ENCODE results near the gene BAX. TPM values are rescaled to one million over a fixed set of nuclear protein-coding genes. Genes with fewer than 3 reads are reported as not detected.
A peak's percentile ranks its signal among the peaks of the same experiment; 100 is the strongest.

BAX gene
- polyA plus RNA-seq, 4 donors, result 138 to 199 (median 162) TPM

DNA sequence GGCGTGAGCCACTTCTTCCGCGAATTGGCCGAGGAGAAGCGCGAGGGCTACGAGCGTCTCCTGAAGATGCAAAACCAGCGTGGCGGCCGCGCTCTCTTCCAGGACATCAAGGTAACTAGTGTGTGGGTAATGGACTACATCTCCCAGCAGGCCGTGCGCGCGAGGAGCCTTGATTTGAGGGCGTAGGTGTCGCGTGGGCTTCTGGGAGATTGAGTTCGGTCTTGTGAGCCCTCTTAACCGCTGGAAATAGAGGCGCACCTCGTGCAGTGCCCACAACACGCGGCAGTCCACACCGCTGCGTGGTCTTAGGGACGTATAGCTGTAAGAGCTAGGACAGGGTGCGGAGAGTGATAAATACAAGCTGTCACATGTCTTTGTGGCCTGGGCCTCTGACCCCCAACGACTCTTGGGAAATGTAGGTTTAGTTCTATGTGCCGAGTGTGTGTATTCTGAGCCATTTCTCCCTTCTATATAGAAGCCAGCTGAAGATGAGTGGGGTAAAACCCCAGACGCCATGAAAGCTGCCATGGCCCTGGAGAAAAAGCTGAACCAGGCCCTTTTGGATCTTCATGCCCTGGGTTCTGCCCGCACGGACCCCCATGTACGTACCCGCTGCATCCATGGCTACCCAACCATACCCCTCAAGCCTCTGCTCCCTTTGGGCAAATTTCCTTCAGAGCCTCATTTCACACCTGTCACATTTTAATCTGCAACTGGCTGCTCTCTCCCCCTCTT is 11.3 kb downstream of the BAX start:
- no peaks in the 10 kb centered on the region for H3K27me3 ChIP-seq (ENCODE audit: control insufficient read depth in 3 of 3, insufficient read depth in 3 of 3, low read length in 3 of 3)
- peaks cover 3 to 68% (median 4%) of the 10 kb centered on the region in 3 donors for H3K36me3 ChIP-seq (ENCODE audit: control insufficient read depth in 3 of 3, insufficient read depth in 2 of 3, low read depth in 1 of 3, low read length in 3 of 3)
- WGBS, 3 donors, result 3 to 7% (median 7%) methylated on average over 36 of the region's 36 CpGs
- DNase-seq (peak; percentile 85 to 87), FAIRE-seq (no peak)
- no peaks in the 10 kb centered on the region for H3K9me3 ChIP-seq (ENCODE audit: control insufficient read depth in 2 of 2, insufficient read depth in 1 of 2, low read depth in 1 of 2, low read length in 1 of 2)
- peak overlapping the region; percentile 59 to 73 (median 65) for H3K4me3 ChIP-seq (ENCODE audit: low read depth in 1 of 3, low read length in 3 of 3)
- H3K4me1 ChIP-seq (ENCODE audit: control insufficient read depth in 3 of 3, insufficient read depth in 2 of 3, low read depth in 1 of 3, low read length in 2 of 3), result peaks cover 0 to 38% (median 14%) of the 10 kb centered on the region in 3 donors
- H3K27ac ChIP-seq (ENCODE audit: low read depth in 1 of 3, low read length in 2 of 3), result peak overlapping the region; percentile 79 to 92 (median 87)

DNA sequence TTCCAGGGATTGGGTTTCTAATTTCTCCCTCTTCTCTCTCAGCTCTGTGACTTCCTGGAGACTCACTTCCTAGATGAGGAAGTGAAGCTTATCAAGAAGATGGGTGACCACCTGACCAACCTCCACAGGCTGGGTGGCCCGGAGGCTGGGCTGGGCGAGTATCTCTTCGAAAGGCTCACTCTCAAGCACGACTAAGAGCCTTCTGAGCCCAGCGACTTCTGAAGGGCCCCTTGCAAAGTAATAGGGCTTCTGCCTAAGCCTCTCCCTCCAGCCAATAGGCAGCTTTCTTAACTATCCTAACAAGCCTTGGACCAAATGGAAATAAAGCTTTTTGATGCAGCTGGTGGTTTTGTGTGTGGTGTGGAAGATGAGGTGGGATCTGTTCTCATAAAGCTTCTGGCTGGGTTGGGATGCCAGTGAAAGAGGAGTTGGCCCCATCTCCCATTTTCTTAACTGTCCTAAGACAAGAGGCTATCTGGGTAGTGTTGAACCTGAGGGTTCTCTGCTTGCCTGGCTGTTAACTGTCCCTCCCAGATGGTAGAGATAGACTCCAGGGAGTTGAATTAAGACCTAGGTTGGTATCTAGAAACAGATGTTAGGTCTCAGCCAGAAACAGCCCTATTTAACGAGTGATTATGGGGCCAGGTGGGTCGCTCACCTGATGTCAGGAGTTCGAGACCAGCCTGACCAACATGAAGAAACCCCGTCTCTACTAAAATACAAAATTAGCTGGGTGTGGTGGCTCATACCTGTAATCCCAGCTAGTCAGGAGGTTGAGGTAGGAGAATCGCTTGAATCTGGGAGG is 12.1 kb downstream of the BAX start:
- peaks cover 0 to 32% (median 14%) of the 10 kb centered on the region in 3 donors for H3K4me1 ChIP-seq (ENCODE audit: control insufficient read depth in 3 of 3, insufficient read depth in 2 of 3, low read depth in 1 of 3, low read length in 2 of 3)
- no peaks in the 10 kb centered on the region for H3K27me3 ChIP-seq (ENCODE audit: control insufficient read depth in 3 of 3, insufficient read depth in 3 of 3, low read length in 3 of 3)
- H3K4me3 ChIP-seq (ENCODE audit: low read depth in 1 of 3, low read length in 3 of 3), result peak overlapping the region; percentile 59 to 73 (median 65)
- FAIRE-seq, result no peak
- peaks cover 3 to 65% (median 4%) of the 10 kb centered on the region in 3 donors for H3K36me3 ChIP-seq (ENCODE audit: control insufficient read depth in 3 of 3, insufficient read depth in 2 of 3, low read depth in 1 of 3, low read length in 3 of 3)
- peak in 1 of 2 donors; percentile 49 for DNase-seq
- H3K27ac ChIP-seq (ENCODE audit: low read depth in 1 of 3, low read length in 2 of 3), result peak overlapping the region; percentile 79 to 92 (median 87)
- 53 to 64% (median 62%) methylated on average over 10 of the region's 10 CpGs for WGBS, 3 donors
- H3K9me3 ChIP-seq (ENCODE audit: control insufficient read depth in 2 of 2, insufficient read depth in 1 of 2, low read depth in 1 of 2, low read length in 1 of 2), result no peaks in the 10 kb centered on the region

DNA sequence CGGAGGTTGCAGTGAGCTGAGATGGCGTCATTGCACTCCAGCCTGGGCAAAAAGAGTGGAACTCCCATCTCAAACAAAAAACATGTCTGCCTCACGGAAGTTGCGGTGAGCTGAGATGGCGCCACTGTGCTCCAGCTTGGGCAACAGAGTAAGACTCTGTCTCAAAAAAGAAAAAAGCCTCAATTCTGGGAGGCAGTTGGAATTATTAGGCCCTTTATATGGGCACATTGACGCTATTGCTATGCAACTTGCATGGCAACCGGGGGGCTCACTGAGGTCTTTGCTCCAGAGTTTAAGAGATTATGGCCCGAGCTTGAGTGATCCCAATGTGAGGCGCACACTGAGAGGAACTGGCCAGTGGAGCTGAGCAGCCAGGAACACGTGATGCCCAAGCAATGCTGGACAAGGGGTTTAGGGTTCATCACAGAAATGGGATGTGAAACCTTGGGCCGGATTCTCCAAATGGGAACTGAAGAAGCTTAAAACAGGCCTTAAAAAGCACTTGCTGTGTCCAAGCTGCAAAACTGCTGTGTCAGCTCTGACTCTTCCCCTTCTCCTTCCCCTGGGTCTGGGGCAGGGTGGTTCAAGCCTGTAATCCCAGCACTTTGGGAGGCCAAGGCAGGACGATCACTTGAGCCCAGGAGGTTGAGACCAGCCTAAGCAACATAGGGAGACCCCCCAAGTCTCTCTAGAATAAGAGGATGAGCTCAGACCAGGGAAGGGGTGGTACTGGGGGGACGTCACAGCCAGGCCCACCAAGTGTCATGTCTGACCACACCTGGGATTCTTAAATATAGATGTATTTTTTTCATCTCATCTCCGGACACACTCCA is 12.9 kb downstream of the BAX start:
- peak overlapping the region in 1 of 3 donors; percentile 73 for H3K4me3 ChIP-seq (ENCODE audit: low read depth in 1 of 3, low read length in 3 of 3)
- H3K4me1 ChIP-seq (ENCODE audit: control insufficient read depth in 3 of 3, insufficient read depth in 2 of 3, low read depth in 1 of 3, low read length in 2 of 3), result peaks cover 0 to 23% (median 14%) of the 10 kb centered on the region in 3 donors
- H3K9me3 ChIP-seq (ENCODE audit: control insufficient read depth in 2 of 2, insufficient read depth in 1 of 2, low read depth in 1 of 2, low read length in 1 of 2), result no peaks in the 10 kb centered on the region
- DNase-seq, result peak in 1 of 2 donors; percentile 80
- no peaks in the 10 kb centered on the region for H3K27me3 ChIP-seq (ENCODE audit: control insufficient read depth in 3 of 3, insufficient read depth in 3 of 3, low read length in 3 of 3)
- 75 to 80% (median 77%) methylated on average over 14 of the region's 14 CpGs for WGBS, 3 donors
- FAIRE-seq, result no peak
- H3K36me3 ChIP-seq (ENCODE audit: control insufficient read depth in 3 of 3, insufficient read depth in 2 of 3, low read depth in 1 of 3, low read length in 3 of 3), result peaks cover 3 to 70% (median 4%) of the 10 kb centered on the region in 3 donors
- H3K27ac ChIP-seq (ENCODE audit: low read depth in 1 of 3, low read length in 2 of 3), result peak overlapping the region; percentile 4 to 79 (median 39)

DNA sequence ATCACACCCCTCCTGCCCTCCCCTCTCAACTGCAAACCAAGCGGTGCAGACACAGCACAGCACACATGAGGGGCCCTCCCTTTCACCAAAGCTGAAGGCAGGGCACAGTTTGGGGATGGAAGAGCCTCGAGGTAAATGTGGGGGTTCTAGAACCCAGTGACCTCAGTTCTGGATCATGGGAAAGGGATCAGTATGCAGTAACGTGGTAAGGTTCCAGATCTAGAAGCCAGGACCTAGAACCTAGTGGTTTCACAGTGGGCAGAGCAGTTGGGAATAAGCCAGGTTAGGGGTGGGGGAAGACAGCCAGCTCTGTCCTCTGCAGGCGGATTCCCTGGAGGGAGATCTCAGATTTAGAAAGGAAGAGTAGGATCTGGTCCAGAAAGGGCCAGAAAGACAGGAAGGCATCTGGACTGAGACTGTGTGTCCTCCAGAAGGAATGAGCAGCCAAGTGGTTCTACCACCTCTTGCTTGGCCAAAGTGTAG is 13.5 kb downstream of the BAX start:
- Histone ChIP-seq H3K27ac (ENCODE audit: low read depth in 1 of 3, low read length in 2 of 3) (peak overlapping the region in 1 of 3 donors; percentile 79), H3K4me1 (ENCODE audit: control insufficient read depth in 3 of 3, insufficient read depth in 2 of 3, low read depth in 1 of 3, low read length in 2 of 3) (peaks cover 0 to 21% (median 10%) of the 10 kb centered on the region in 3 donors)
- 59 to 72% (median 67%) methylated on average over 4 of the region's 4 CpGs for WGBS, 3 donors

DNA sequence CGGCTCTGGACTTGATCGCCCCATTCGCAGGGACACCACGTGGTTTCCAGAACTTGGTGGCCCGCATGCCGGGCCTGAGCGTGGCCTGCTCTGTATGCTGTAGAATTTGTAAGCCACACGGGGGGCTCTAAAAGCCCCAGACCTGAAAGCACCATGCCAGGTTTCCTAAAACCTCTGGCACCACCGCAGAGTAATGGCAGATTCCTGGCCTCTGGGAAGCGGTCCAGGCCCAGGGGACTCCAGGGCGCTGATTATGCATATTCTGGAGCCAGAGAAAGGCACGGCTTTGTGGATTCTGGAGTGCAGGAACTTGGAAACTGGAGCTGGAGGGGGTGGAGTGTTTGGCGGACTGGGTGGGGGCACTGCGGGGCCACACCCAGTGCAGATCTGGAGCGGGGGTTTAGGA is 14.1 kb downstream of the BAX start:
- peaks cover 0 to 16% (median 6%) of the 10 kb centered on the region in 3 donors for H3K4me1 ChIP-seq (ENCODE audit: control insufficient read depth in 3 of 3, insufficient read depth in 2 of 3, low read depth in 1 of 3, low read length in 2 of 3)

More for the DNA sequence above, 13.5 kb downstream of the BAX start:
- DNase-seq (peak in 1 of 2 donors; percentile 51), FAIRE-seq (no peak)
- no peak overlapping the region for H3K4me3 ChIP-seq (ENCODE audit: low read depth in 1 of 3, low read length in 3 of 3)
- H3K9me3 ChIP-seq (ENCODE audit: control insufficient read depth in 2 of 2, insufficient read depth in 1 of 2, low read depth in 1 of 2, low read length in 1 of 2), result no peaks in the 10 kb centered on the region
- H3K27me3 ChIP-seq (ENCODE audit: control insufficient read depth in 3 of 3, insufficient read depth in 3 of 3, low read length in 3 of 3), result no peaks in the 10 kb centered on the region
- H3K36me3 ChIP-seq (ENCODE audit: control insufficient read depth in 3 of 3, insufficient read depth in 2 of 3, low read depth in 1 of 3, low read length in 3 of 3), result peaks cover 3 to 76% (median 4%) of the 10 kb centered on the region in 3 donors

DNA sequence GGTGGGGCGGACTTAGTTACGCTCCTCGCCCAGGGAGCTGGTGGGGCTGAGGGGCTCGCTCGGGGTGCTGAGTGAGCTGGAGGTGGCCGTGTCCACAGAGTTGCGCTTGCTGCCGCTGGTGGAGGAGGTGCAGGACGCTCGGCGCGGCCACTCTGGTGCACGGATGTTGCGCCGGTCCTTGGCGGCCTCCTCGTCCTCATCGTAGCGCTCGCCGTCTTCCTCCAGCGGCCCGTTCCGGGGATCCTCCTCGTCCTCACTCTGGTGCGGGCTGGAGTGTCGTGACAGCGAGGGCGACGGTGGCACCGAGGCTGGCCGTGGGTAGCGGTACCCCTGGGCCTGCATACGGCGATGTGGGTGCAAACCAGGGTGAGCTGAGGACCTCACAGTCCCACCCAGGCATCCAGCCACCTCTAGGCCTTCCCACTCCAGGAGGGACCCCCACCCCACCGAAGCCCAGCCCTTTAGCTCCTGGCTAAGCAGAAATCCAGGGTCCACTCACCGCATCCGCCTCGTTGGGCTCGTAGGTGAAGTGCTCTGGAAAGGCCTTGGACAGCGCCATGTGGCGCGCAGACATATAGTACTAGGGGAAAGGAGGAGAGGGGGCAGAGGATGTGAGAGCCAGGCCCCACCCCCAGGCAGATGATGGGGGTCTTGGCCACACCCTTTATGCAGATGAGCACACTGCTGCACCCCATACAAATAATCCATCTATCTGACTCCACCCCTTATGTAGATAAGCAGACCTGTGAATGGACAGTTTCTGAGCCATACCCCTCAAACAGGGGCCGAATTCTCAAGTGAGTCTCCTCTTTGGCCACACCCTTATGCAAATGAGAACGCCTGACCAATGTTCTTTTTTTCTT is 14.8 kb downstream of the BAX start:
- Histone ChIP-seq H3K4me1 (ENCODE audit: control insufficient read depth in 3 of 3, insufficient read depth in 2 of 3, low read depth in 1 of 3, low read length in 2 of 3) (peaks cover 0 to 9% (median 2%) of the 10 kb centered on the region in 3 donors), H3K4me3 (ENCODE audit: low read depth in 1 of 3, low read length in 3 of 3) (no peak overlapping the region), H3K36me3 (ENCODE audit: control insufficient read depth in 3 of 3, insufficient read depth in 2 of 3, low read depth in 1 of 3, low read length in 3 of 3) (peaks cover 3 to 89% (median 4%) of the 10 kb centered on the region in 3 donors), H3K9me3 (ENCODE audit: control insufficient read depth in 2 of 2, insufficient read depth in 1 of 2, low read depth in 1 of 2, low read length in 1 of 2) (no peaks in the 10 kb centered on the region), H3K27me3 (ENCODE audit: control insufficient read depth in 3 of 3, insufficient read depth in 3 of 3, low read length in 3 of 3) (no peaks in the 10 kb centered on the region), H3K27ac (ENCODE audit: low read depth in 1 of 3, low read length in 2 of 3) (no peak overlapping the region)
- DNase-seq, result no peak
- 93 to 95% (median 94%) methylated on average over 38 to 45 of the region's 45 CpGs for WGBS, 3 donors
- FAIRE-seq, result no peak

More for the DNA sequence above, 14.1 kb downstream of the BAX start:
- 85 to 89% (median 89%) methylated on average over 15 of the region's 15 CpGs for whole genome bisulfite sequencing, 3 donors
- Histone ChIP-seq H3K4me3 (ENCODE audit: low read depth in 1 of 3, low read length in 3 of 3) (no peak overlapping the region), H3K36me3 (ENCODE audit: control insufficient read depth in 3 of 3, insufficient read depth in 2 of 3, low read depth in 1 of 3, low read length in 3 of 3) (peaks cover 3 to 82% (median 4%) of the 10 kb centered on the region in 3 donors), H3K27me3 (ENCODE audit: control insufficient read depth in 3 of 3, insufficient read depth in 3 of 3, low read length in 3 of 3) (no peaks in the 10 kb centered on the region), H3K9me3 (ENCODE audit: control insufficient read depth in 2 of 2, insufficient read depth in 1 of 2, low read depth in 1 of 2, low read length in 1 of 2) (no peaks in the 10 kb centered on the region), H3K27ac (ENCODE audit: low read depth in 1 of 3, low read length in 2 of 3) (no peak overlapping the region)
- DNase-seq, result no peak
- FAIRE-seq, result no peak

DNA sequence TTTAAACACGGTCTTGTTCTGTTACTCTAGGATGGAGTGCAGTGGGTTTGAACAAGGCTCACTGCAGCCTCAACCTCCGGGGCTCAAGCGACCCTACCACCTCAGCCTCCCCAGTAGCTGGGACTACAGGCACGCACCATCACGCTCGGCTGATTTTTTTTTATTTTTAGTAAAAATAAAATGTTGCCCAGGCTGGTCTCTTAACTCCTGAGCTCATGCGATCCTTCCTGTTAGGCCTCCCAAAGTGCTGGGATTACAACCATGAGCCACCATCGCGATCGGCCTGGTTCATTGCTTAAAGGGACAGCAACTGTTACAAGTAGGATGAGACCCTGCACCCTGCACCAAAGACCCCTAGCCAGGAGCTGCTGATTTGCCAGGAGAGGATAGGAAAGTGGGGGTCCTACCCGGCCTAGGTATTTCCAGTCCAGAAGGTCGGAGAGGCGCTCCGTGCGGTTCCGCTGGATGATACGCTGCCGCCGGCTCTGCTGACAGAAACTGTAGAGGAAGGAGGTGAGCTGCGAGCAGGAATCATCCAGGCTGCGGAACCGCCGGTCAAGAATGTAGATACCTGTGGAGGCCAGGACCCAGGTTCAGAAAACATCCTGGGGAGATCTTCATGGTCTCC is 15.6 kb downstream of the BAX start:
- Histone ChIP-seq H3K27ac (ENCODE audit: low read depth in 1 of 3, low read length in 2 of 3) (no peak overlapping the region), H3K4me3 (ENCODE audit: low read depth in 1 of 3, low read length in 3 of 3) (no peak overlapping the region), H3K36me3 (ENCODE audit: control insufficient read depth in 3 of 3, insufficient read depth in 2 of 3, low read depth in 1 of 3, low read length in 3 of 3) (peaks cover 3 to 94% (median 4%) of the 10 kb centered on the region in 3 donors), H3K9me3 (ENCODE audit: control insufficient read depth in 2 of 2, insufficient read depth in 1 of 2, low read depth in 1 of 2, low read length in 1 of 2) (no peaks in the 10 kb centered on the region), H3K4me1 (ENCODE audit: control insufficient read depth in 3 of 3, insufficient read depth in 2 of 3, low read depth in 1 of 3, low read length in 2 of 3) (peaks cover 0 to 6% (median 0%) of the 10 kb centered on the region in 3 donors), H3K27me3 (ENCODE audit: control insufficient read depth in 3 of 3, insufficient read depth in 3 of 3, low read length in 3 of 3) (no peaks in the 10 kb centered on the region)
- DNase-seq, result no peak
- no peak for FAIRE-seq
- WGBS, 3 donors, result 88 to 92% (median 91%) methylated on average over 23 of the region's 23 CpGs

Data from small intestine (tissue), 7 donors.